Esophagus muscularis mucosa (tissue), 4 donors: ENCODE data around the gene INSL6. TPM values are rescaled to one million over a fixed set of nuclear protein-coding genes. Genes with fewer than 3 reads are reported as not detected.
"Not testable (repeated sequence)": the region's sequence is repeated elsewhere in the genome, so short reads cannot be mapped to it uniquely, and the experiment has no call there.

Experiments used
- DNase-seq: peaks from one replicate; pipeline ENCODE4 v3.0.0-alpha.2; 2017; ENCODE audit errors: extremely low spot score
- H3K27ac ChIP-seq, 4 donors: fragments of 200-600 bp; sonication (generic); replicated peaks in 1 of 4; 1 replicate in 3 of 4; 2 replicates in 1 of 4; pipeline ENCODE4 v1.5.1; 2016 to 2019; ENCODE audit warnings: mild to moderate bottlenecking in 1 of 4
- H3K27me3 ChIP-seq, 4 donors: fragments of 200-600 bp; sonication (generic); one replicate each; pipeline versions ENCODE4 v1.5.1 to v1.6.0; 2016 to 2019
- H3K36me3 ChIP-seq, 4 donors: fragments of 200-600 bp; sonication (generic); one replicate each; pipeline ENCODE4 v1.5.1; 2016 to 2019
- H3K4me1 ChIP-seq, 4 donors: fragments of 200-600 bp; sonication (generic); one replicate each; pipeline ENCODE4 v1.5.1; 2016 to 2019
- H3K4me3 ChIP-seq, 4 donors: fragments of 200-600 bp; sonication (generic); 1 replicate in 2 of 4; 2 replicates in 2 of 4; pipeline ENCODE4 v1.5.1; 2016 to 2019; ENCODE audit warnings: mild to moderate bottlenecking in 4 of 4, moderate library complexity in 1 of 4
- H3K9me3 ChIP-seq, 4 donors: fragments of 200-600 bp; sonication (generic); 1 replicate in 3 of 4; 2 replicates in 1 of 4; pipeline ENCODE4 v1.5.1; 2016 to 2019
- EP300 ChIP-seq: sonication (generic); formaldehyde crosslinking; IDR thresholded peaks from one replicate; pipeline ENCODE4 v1.6.1; 2017; ENCODE audit warnings: antibody characterized with exemption
- POLR2A ChIP-seq: fragments of 450-650 bp; IDR thresholded peaks from one replicate; pipeline ENCODE4 v1.6.1; 2017; ENCODE audit warnings: antibody characterized with exemption, moderate library complexity, mild to moderate bottlenecking, low read depth
- POLR2AphosphoS5 ChIP-seq, 2 donors: sonication (generic); formaldehyde crosslinking; IDR thresholded peaks; one replicate each; pipeline ENCODE4 v1.6.1; 2017; ENCODE audit warnings: antibody characterized with exemption in 2 of 2
- WGBS: methylation state at CpG from one replicate; pipeline ENCODE4 v1.1.5; 2018; 5-methylcytosine and 5-hydroxymethylcytosine counted together
- intact Hi-C: fragments of 100-400 bp; cut with DNase I; formaldehyde crosslinking; loops from one replicate; pipeline ENCODE4 v1.15.1; 2023
- total RNA-seq, 4 donors: library from RNA; depleted of rRNA; stranded (reverse); fragments of >200 nt; gene quantifications; one replicate each; pipeline versions ENCODE4 v1.1.0 to v1.2.1, GENCODE V29; 2016
- TF ChIP-seq, protein P1 (sequence below), 3 experiments: fragments of 200-600 bp in 2 of 3; fragments of 450-650 bp in 1 of 3; sonication (generic) in 2 of 3; IDR thresholded peaks; one replicate each; pipeline ENCODE4 v1.5.1; 2017 to 2019; ENCODE audit warnings: antibody characterized with exemption in 3 of 3, mild to moderate bottlenecking in 2 of 3, moderate library complexity in 1 of 3

The INSL6 gene
- total RNA-seq, 4 donors from 2014 or later, result not detected

- DNase-seq, result no peak
- no peak overlapping the region for H3K4me3 ChIP-seq
- H3K36me3 ChIP-seq, result no peaks in the 10 kb centered on the region
- no peaks in the 10 kb centered on the region for H3K4me1 ChIP-seq
- H3K9me3 ChIP-seq, result no peaks in the 10 kb centered on the region
- TF ChIP-seq, protein P1, sequence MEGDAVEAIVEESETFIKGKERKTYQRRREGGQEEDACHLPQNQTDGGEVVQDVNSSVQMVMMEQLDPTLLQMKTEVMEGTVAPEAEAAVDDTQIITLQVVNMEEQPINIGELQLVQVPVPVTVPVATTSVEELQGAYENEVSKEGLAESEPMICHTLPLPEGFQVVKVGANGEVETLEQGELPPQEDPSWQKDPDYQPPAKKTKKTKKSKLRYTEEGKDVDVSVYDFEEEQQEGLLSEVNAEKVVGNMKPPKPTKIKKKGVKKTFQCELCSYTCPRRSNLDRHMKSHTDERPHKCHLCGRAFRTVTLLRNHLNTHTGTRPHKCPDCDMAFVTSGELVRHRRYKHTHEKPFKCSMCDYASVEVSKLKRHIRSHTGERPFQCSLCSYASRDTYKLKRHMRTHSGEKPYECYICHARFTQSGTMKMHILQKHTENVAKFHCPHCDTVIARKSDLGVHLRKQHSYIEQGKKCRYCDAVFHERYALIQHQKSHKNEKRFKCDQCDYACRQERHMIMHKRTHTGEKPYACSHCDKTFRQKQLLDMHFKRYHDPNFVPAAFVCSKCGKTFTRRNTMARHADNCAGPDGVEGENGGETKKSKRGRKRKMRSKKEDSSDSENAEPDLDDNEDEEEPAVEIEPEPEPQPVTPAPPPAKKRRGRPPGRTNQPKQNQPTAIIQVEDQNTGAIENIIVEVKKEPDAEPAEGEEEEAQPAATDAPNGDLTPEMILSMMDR (IDR thresholded peaks at IDR 0.05), result no peak
- no peak for TF ChIP-seq POLR2A
- no peak for TF ChIP-seq EP300
- TF ChIP-seq POLR2AphosphoS5 (IDR thresholded peaks at IDR 0.05), result no peak
- WGBS, result 96% methylated on average over 2 of the region's 2 CpGs
- H3K27me3 ChIP-seq, result peaks cover 0 to 8% (median 0%) of the 10 kb centered on the region in 4 donors
- no peak overlapping the region for H3K27ac ChIP-seq
- intact Hi-C loops, result loop anchor here (5.0 kb wide), 1 partner anchor 413 kb away; no protein-coding TSS in a partner anchor
Measured at GRCh38 chr9:5184776-5185175, 663 bp downstream of the INSL6 start.

DNA sequence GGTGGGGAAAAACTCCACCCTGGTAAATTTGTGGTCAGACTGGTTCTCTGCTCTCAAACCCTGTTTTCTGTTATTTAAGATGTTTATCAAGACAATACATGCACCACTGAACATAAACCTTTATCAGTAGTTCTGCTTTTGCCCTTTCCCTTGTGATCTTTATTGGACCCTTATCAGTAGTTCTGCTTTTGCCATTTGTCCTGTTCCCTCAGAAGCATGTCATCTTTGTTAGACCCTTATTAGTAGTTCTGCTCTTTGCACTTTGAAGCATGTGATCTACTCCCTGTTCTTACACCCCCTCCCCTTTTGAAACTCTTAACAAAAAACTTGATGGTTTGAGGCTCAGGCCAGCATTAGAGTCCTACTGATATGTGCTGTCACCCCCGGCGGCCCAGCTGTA, 4.8 kb downstream of the INSL6 start:
- DNase-seq, H3K4me3 ChIP-seq, H3K36me3 ChIP-seq, intact Hi-C loops, H3K4me1 ChIP-seq, H3K27me3 ChIP-seq, H3K9me3 ChIP-seq, H3K27ac ChIP-seq: not testable (repeated sequence)
- 97% methylated on average over 2 of the region's 2 CpGs for WGBS

DNA sequence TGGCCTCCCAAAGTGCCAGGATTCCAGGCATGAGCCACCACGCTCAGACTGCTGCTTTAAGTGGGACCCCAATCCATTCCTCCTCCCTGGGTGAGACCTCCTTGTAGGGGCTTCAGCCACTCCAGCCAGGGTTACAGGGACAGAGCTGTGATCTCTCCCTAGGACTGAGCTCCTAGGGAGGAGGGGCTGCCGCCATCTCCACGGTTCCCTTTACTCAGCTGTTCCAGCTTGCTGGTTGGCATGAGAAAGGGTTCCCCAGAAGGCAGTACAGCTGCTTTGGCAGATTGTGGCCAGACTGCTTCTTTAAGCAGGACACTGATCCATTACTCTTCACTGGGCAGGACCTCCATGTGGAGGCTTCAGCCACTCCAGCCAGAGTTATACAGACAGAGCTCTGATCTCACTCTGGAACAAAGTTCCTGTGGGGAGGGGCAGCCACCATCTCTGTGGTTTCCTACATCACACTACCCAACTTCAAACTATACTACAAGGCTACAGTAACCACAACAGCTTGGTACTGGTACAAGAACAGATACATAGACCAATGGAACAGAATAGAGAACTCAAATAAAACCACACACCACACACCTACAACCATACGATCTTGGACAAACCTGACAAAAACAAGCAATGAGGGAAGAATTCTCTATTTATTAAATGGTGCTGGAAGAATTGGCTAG, 7.2 kb downstream of the INSL6 start:
- DNase-seq, result no peak
- no peaks in the 10 kb centered on the region for H3K27me3 ChIP-seq
- no peak overlapping the region for H3K27ac ChIP-seq
- no peaks in the 10 kb centered on the region for H3K36me3 ChIP-seq
- no peak for TF ChIP-seq EP300
- no peak for TF ChIP-seq POLR2AphosphoS5 (IDR thresholded peaks at IDR 0.05)
- TF ChIP-seq, protein P1 (IDR thresholded peaks at IDR 0.05), result no peak
- no peak for TF ChIP-seq POLR2A
- H3K4me3 ChIP-seq, result no peak overlapping the region
- 92% methylated on average over 4 of the region's 4 CpGs for WGBS
- H3K9me3 ChIP-seq, result peaks cover 0 to 9% (median 3%) of the 10 kb centered on the region in 4 donors
- H3K4me1 ChIP-seq, result no peaks in the 10 kb centered on the region
- intact Hi-C loops, result no loop called here

DNA sequence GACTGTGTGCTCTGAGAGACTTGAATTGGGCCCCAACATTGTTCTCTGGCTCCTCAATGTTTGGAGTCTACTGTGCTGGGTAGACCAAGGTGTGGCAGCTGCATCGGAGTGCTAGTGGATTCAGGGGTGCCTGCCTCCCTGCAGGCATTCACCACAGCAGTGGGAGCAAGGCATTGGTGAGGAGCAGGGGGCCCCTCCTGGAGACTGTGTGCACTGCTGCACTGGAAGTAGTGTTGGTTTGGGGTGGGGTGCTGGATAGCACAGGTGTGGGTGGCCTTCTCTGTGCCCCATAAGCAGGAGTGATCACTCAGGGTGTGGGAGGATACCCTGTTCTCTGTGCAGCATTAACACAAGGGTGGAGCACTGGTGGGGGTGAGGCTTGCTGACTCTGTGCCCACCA, 39.2 kb downstream of the INSL6 start:
- no peaks in the 10 kb centered on the region for H3K4me1 ChIP-seq
- intact Hi-C loops, result no loop called here
- no peak overlapping the region for H3K4me3 ChIP-seq
- H3K27ac ChIP-seq, result no peak overlapping the region
- H3K36me3 ChIP-seq, result peaks cover 13 to 50% (median 24%) of the 10 kb centered on the region in 4 donors
- peaks cover 0 to 38% (median 21%) of the 10 kb centered on the region in 4 donors for H3K9me3 ChIP-seq
- 100% methylated on average over 1 of the region's 1 CpG for WGBS
- TF ChIP-seq POLR2AphosphoS5 (IDR thresholded peaks at IDR 0.05) (no peak), POLR2A (no peak), EP300 (no peak)
- TF ChIP-seq, protein P1 (IDR thresholded peaks at IDR 0.05), result no peak
- no peaks in the 10 kb centered on the region for H3K27me3 ChIP-seq
- DNase-seq, result no peak

DNA sequence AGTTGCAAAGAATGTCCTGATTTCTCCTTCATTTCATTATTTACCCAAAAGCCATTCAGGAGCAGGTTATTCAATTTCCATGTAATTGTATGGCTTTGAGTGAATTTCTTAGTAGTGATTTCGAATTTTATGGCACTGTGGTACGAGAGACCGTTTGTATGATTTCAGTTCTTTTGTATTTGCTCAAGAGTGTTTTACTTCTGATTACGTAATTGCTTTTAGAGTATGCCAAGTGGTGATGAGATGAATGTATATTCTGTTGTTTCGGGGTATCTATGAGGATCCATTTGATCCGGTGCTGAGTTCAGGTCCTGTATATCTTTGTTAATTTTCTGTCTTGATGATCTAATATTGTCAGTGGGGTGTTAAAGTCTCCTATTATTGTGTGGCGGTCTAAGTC, 41.2 kb downstream of the INSL6 start:
- H3K9me3 ChIP-seq, result peaks cover 0 to 33% (median 19%) of the 10 kb centered on the region in 4 donors
- WGBS, result 81% methylated on average over 7 of the region's 7 CpGs

More for the DNA sequence above, 41.2 kb downstream of the INSL6 start:
- intact Hi-C loops, result no loop called here
- no peak overlapping the region for H3K27ac ChIP-seq
- H3K4me3 ChIP-seq, result no peak overlapping the region
- TF ChIP-seq EP300 (no peak), POLR2AphosphoS5 (IDR thresholded peaks at IDR 0.05) (no peak), POLR2A (no peak)
- TF ChIP-seq, protein P1 (IDR thresholded peaks at IDR 0.05), result no peak
- no peaks in the 10 kb centered on the region for H3K4me1 ChIP-seq
- peaks cover 13 to 50% (median 24%) of the 10 kb centered on the region in 4 donors for H3K36me3 ChIP-seq
- no peaks in the 10 kb centered on the region for H3K27me3 ChIP-seq
- no peak for DNase-seq
